Measurements from ENCODE around the gene HAND1.

HAND1 gene

GRCh38 chr5:154430466-154430865 lies 47.6 kb downstream of the HAND1 start:
- in situ Hi-C loops (cut with MboI; ENCODE audit: low pct_unique_long_range_greater_than_20kb, low sequenced_read_pairs, unreplicated experiment): no loop called here
- TF ChIP-seq, protein P1, sequence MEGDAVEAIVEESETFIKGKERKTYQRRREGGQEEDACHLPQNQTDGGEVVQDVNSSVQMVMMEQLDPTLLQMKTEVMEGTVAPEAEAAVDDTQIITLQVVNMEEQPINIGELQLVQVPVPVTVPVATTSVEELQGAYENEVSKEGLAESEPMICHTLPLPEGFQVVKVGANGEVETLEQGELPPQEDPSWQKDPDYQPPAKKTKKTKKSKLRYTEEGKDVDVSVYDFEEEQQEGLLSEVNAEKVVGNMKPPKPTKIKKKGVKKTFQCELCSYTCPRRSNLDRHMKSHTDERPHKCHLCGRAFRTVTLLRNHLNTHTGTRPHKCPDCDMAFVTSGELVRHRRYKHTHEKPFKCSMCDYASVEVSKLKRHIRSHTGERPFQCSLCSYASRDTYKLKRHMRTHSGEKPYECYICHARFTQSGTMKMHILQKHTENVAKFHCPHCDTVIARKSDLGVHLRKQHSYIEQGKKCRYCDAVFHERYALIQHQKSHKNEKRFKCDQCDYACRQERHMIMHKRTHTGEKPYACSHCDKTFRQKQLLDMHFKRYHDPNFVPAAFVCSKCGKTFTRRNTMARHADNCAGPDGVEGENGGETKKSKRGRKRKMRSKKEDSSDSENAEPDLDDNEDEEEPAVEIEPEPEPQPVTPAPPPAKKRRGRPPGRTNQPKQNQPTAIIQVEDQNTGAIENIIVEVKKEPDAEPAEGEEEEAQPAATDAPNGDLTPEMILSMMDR (IDR thresholded peaks at IDR 0.05; ENCODE audit: extremely low read depth, insufficient read depth, missing control alignments): no peak
- no peak for DNase-seq (ENCODE audit: low spot score)

- in situ Hi-C loops (cut with MboI; ENCODE audit: low pct_unique_long_range_greater_than_20kb, low sequenced_read_pairs, unreplicated experiment): no loop called here
- no peak for DNase-seq (ENCODE audit: low spot score)
- TF ChIP-seq, protein P1 (IDR thresholded peaks at IDR 0.05; ENCODE audit: extremely low read depth, insufficient read depth, missing control alignments): no peak
Measured at GRCh38 chr5:154429341-154429740, 48.7 kb downstream of the HAND1 start.

GRCh38 chr5:154428208-154428607 lies 49.8 kb downstream of the HAND1 start:
- DNase-seq (ENCODE audit: low spot score): no peak
- in situ Hi-C loops (cut with MboI; ENCODE audit: low pct_unique_long_range_greater_than_20kb, low sequenced_read_pairs, unreplicated experiment): no loop called here
- TF ChIP-seq, protein P1 (IDR thresholded peaks at IDR 0.05; ENCODE audit: extremely low read depth, insufficient read depth, missing control alignments): no peak

All from GM13977 (cell line).